HCT116 (cell line): Measurements from ENCODE around the gene ETFA. TPM values are rescaled to one million over a fixed set of nuclear protein-coding genes. Genes with fewer than 3 reads are reported as not detected.

Experiments
- ATAC-seq: fragments of 200-7000 bp; cut with Tn5 transposase; 2 replicates; pipeline ENCODE4 v1.9.1; 2020; ENCODE audit warnings: mild to moderate bottlenecking, moderate library complexity
- BruUV-seq: library from RNA; stranded (reverse); fragments of 400-500 nt; replicated peaks from 2 replicates; lab custom pipeline; 2021; lab: Mats Ljungman, UMichigan
- CTCF ChIA-PET: fragments of 300-600 bp; sonication (Branson Sonifier 250); formaldehyde crosslinking; loops from one replicate; lab custom pipeline; 2021; ENCODE audit warnings: antibody characterized with exemption; lab: Charles Lee
- POLR2A ChIA-PET: fragments of 300-600, 350-600 bp; sonication (Branson Sonifier 250); formaldehyde crosslinking; loops from one replicate; lab custom pipeline; 2021; ENCODE audit warnings: antibody characterized with exemption; lab: Charles Lee
- RAD21 ChIA-PET, 2 experiments: fragments of 300-600 bp; sonication (Branson Sonifier 250); formaldehyde crosslinking; loops; one replicate each; lab custom pipeline; 2023; ENCODE audit warnings: low total read pairs in 2 of 2; ENCODE audit not compliant: uncharacterized antibody in 2 of 2, unreplicated experiment in 2 of 2, low non-redundant PET in 1 of 2; lab: Charles Lee
- DNase-seq: peaks from one replicate; pipeline ENCODE4 v3.0.0-alpha.2; 2010; ENCODE audit warnings: low read depth, low spot score
- H2AFZ ChIP-seq: fragments of 200-600 bp; shearing (Covaris generic), sonication (generic); 2 replicates; pipeline ENCODE4 v1.6.1; 2017; ENCODE audit warnings: low read depth, mixed run types, mixed read lengths, antibody characterized with exemption, low read length; ENCODE audit not compliant: poor library complexity, severe bottlenecking
- H3K27ac ChIP-seq: 2 replicates; pipeline ENCODE4 v1.5.1; 2012; ENCODE audit warnings: low read depth, low read length
- H3K27me3 ChIP-seq: fragments of 200-600 bp; sonication (generic); 2 replicates; pipeline ENCODE4 v1.6.1; 2016; ENCODE audit warnings: mixed run types, low read length, mixed read lengths; ENCODE audit not compliant: insufficient read depth
- H3K36me3 ChIP-seq, 2 experiments: fragments of 200-500 bp in 1 of 2; fragments of 200-600 bp in 1 of 2; sonication (Bioruptor generic) in 1 of 2; sonication (generic) in 1 of 2; 2 replicates each; pipeline versions ENCODE4 v1.5.1 to v1.6.1; 2014 to 2016; ENCODE audit warnings: low read length in 2 of 2, inconsistent platforms in 1 of 2, mixed read lengths in 1 of 2, mixed run types in 1 of 2; ENCODE audit not compliant: insufficient read depth in 2 of 2, control insufficient read depth in 1 of 2
- H3K4me1 ChIP-seq, 2 experiments: fragments of 200-600 bp in 1 of 2; sonication (generic) in 1 of 2; 2 replicates each; pipeline versions ENCODE4 v1.5.1 to v1.6.1; 2012 to 2017; ENCODE audit warnings: low read length in 2 of 2, inconsistent platforms in 1 of 2, mild to moderate bottlenecking in 1 of 2, mixed read lengths in 1 of 2, mixed run types in 1 of 2, moderate library complexity in 1 of 2; ENCODE audit not compliant: insufficient read depth in 2 of 2, control insufficient read depth in 1 of 2
- H3K4me2 ChIP-seq: fragments of 200-600 bp; sonication (generic); 2 replicates; pipeline ENCODE4 v1.6.1; 2017; ENCODE audit warnings: mixed run types, low read length, mixed read lengths
- H3K4me3 ChIP-seq, 2 experiments: fragments of 200-600 bp in 1 of 2; sonication (generic) in 1 of 2; replicated peaks in 1 of 2; 2 replicates each; pipeline ENCODE4 v1.5.1; 2011 to 2016; ENCODE audit warnings: low read length in 2 of 2, control low read depth in 1 of 2, low read depth in 1 of 2, mild to moderate bottlenecking in 1 of 2, mixed read lengths in 1 of 2, mixed run types in 1 of 2
- H3K79me2 ChIP-seq: fragments of 200-600 bp; sonication (generic); 2 replicates; pipeline ENCODE4 v1.6.1; 2017; ENCODE audit warnings: mild to moderate bottlenecking, mixed run types, low read length, moderate library complexity, mixed read lengths; ENCODE audit not compliant: insufficient read depth
- H3K9ac ChIP-seq: fragments of 200-600 bp; sonication (generic); 2 replicates; pipeline ENCODE4 v1.6.1; 2016; ENCODE audit warnings: low read length, mixed read lengths
- H3K9me2 ChIP-seq: fragments of 200-600 bp; sonication (generic), shearing (Covaris generic); 2 replicates; pipeline ENCODE4 v1.6.1; 2017; ENCODE audit warnings: mixed run types, mild to moderate bottlenecking, moderate library complexity; ENCODE audit not compliant: insufficient read depth
- H3K9me3 ChIP-seq, 2 experiments: fragments of 200-500 bp in 1 of 2; fragments of 200-600 bp in 1 of 2; sonication (Bioruptor generic) in 1 of 2; sonication (generic) in 1 of 2; 2 replicates each; pipeline ENCODE4 v1.6.1; 2014 to 2017; ENCODE audit warnings: low read length in 2 of 2, mixed read lengths in 2 of 2, inconsistent platforms in 1 of 2, low read depth in 1 of 2, mild to moderate bottlenecking in 1 of 2, mixed run types in 1 of 2, moderate library complexity in 1 of 2; ENCODE audit not compliant: control insufficient read depth in 1 of 2, insufficient read depth in 1 of 2
- H4K20me1 ChIP-seq: fragments of 200-600 bp; sonication (generic), shearing (Covaris generic); 2 replicates; pipeline ENCODE4 v1.6.1; 2017; ENCODE audit warnings: mixed run types, mild to moderate bottlenecking, moderate library complexity; ENCODE audit not compliant: insufficient read depth
- CBX3 ChIP-seq: IDR thresholded peaks from 2 replicates; pipeline ENCODE4 v1.6.1; 2012; ENCODE audit warnings: low read depth
- CEBPB ChIP-seq: IDR thresholded peaks from 2 replicates; pipeline ENCODE4 v1.6.1; 2012; ENCODE audit warnings: low read depth
- EGR1 ChIP-seq: IDR thresholded peaks from 2 replicates; pipeline ENCODE4 v1.6.1; 2012; ENCODE audit warnings: low read depth
- ELF1 ChIP-seq: IDR thresholded peaks from 2 replicates; pipeline ENCODE4 v1.6.1; 2012; ENCODE audit warnings: low read depth, borderline replicate concordance
- EZH2 ChIP-seq: fragments of 200-600 bp; sonication (generic); IDR thresholded peaks from 2 replicates; pipeline ENCODE4 v1.6.1; 2017; ENCODE audit warnings: antibody characterized with exemption, mixed run types
- EZH2phosphoT487 ChIP-seq: fragments of 200-600 bp; IDR thresholded peaks from 2 replicates; pipeline ENCODE4 v1.6.1; 2018; ENCODE audit warnings: antibody characterized with exemption, borderline replicate concordance
- JUND ChIP-seq: IDR thresholded peaks from 2 replicates; pipeline ENCODE4 v1.6.1; 2012
- POLR2A ChIP-seq: IDR thresholded peaks from 2 replicates; pipeline ENCODE4 v1.7.0; 2011; ENCODE audit warnings: borderline replicate concordance; ENCODE audit not compliant: insufficient read depth, insufficient read length; ENCODE audit errors: extremely low read depth
- POLR2AphosphoS5 ChIP-seq: IDR thresholded peaks from 2 replicates; pipeline ENCODE4 v1.6.1; 2011; ENCODE audit warnings: mild to moderate bottlenecking, low read depth, low read length, moderate library complexity
- RAD21 ChIP-seq: IDR thresholded peaks from 2 replicates; pipeline ENCODE4 v1.6.1; 2012; ENCODE audit warnings: low read depth, mild to moderate bottlenecking
- SP1 ChIP-seq: IDR thresholded peaks from 2 replicates; pipeline ENCODE4 v1.6.1; 2012; ENCODE audit warnings: low read depth
- SRF ChIP-seq: IDR thresholded peaks from 2 replicates; pipeline ENCODE4 v1.6.1; 2012; ENCODE audit warnings: low read depth
- TCF7L2 ChIP-seq: IDR thresholded peaks from 2 replicates; pipeline ENCODE4 v1.7.0; 2011; ENCODE audit warnings: borderline replicate concordance, inconsistent platforms; ENCODE audit not compliant: insufficient read depth, insufficient read length; ENCODE audit errors: extremely low read depth
- YY1 ChIP-seq: IDR thresholded peaks from 2 replicates; pipeline ENCODE4 v1.6.1; 2011; ENCODE audit warnings: low read length, low read depth, moderate library complexity, mild to moderate bottlenecking; ENCODE audit not compliant: insufficient replicate concordance; ENCODE audit errors: extremely low read depth
- ZFX ChIP-seq: fragments of 450-650 bp; IDR thresholded peaks from 2 replicates; pipeline ENCODE4 v1.6.1; 2017
- intact Hi-C: fragments of 100-400 bp; cut with micrococcal nuclease; formaldehyde crosslinking; loops from 2 replicates; pipeline ENCODE4 v1.10.0; 2022
- total RNA-seq: library from RNA; stranded (reverse); gene quantifications from one replicate; pipeline ENCODE4 v1.2.1, GENCODE V29; 2021; ENCODE audit not compliant: unreplicated experiment
- TF ChIP-seq, protein P1 (sequence below): IDR thresholded peaks from 2 replicates; pipeline ENCODE4 v1.6.1; 2011; ENCODE audit warnings: mild to moderate bottlenecking, low read length, moderate library complexity; ENCODE audit not compliant: insufficient replicate concordance; ENCODE audit errors: extremely low read depth
- TF ChIP-seq, protein P2 (sequence below), 3 experiments: fragments of 200-600 bp in 1 of 3; sonication (generic) in 1 of 3; IDR thresholded peaks in 2 of 3; conservative IDR thresholded peaks in 1 of 3; 2 replicates each; pipeline ENCODE4 v1.5.1; 2012 to 2017; ENCODE audit warnings: low read depth in 2 of 3, low read length in 2 of 3, antibody characterized with exemption in 1 of 3, borderline replicate concordance in 1 of 3, control low read depth in 1 of 3, mild to moderate bottlenecking in 1 of 3, mixed read lengths in 1 of 3, mixed run types in 1 of 3, moderate library complexity in 1 of 3; ENCODE audit not compliant: insufficient read depth in 1 of 3
- TF ChIP-seq, protein P3 (sequence below): IDR thresholded peaks from 2 replicates; pipeline ENCODE4 v1.6.1; 2012; ENCODE audit warnings: low read depth
- TF ChIP-seq, protein P4 (sequence below): IDR thresholded peaks from 2 replicates; pipeline ENCODE4 v1.6.1; 2012
- TF ChIP-seq, protein P5 (sequence below): IDR thresholded peaks from 2 replicates; pipeline ENCODE4 v1.6.1; 2012

Gene ETFA
- total RNA-seq, 1 experiment from 2014 or later: 144 TPM

DNA sequence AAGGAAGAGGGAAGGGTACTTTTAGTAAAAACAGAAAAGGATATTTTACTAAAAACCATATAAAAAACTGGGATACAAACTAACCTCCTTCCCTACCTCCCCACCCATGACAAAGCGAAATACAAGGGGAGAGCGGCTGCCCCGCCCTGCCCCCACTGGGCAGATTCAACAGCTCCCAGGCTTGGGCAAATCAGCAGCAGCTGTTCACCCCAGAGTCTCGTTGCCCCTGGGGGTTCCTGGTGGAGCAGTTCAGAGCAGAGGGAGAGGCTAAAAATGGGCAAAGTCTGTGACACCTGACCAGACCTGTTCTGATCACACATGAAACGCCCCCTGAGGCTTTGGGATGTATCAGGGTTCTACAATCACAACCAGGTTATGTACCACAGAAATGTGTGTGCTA lies 2.5 kb upstream of the ETFA start:
- ATAC-seq: no peak
- Histone ChIP-seq H3K9me3 (no peaks in the 10 kb centered on the region), H3K4me2 (no peak overlapping the region), H3K27me3 (no peaks in the 10 kb centered on the region), H4K20me1 (0 out of 2 replicates have a peak, but pooled peaks cover 3% of the 10 kb centered on the region), H3K36me3 (no peaks in the 10 kb centered on the region), H3K4me1 (peaks cover 15 to 33% of the 10 kb centered on the region in 2 experiments)
- no peak for DNase-seq
- CTCF ChIA-PET: interaction anchor here (0.9 to 1.4 kb wide), 3 partner anchors 13 to 22 kb away, joined by 3 to 6 read pairs (median 3); no protein-coding TSS in a partner anchor
- POLR2A ChIA-PET: interaction anchor here (1.2 kb wide), 1 partner anchor 22 kb away, joined by 3 read pairs; the partner anchor contains the start of gene ISL2
- TF ChIP-seq RAD21 (no peak), SP1 (no peak), TCF7L2 (no peak), SRF (no peak), EGR1 (no peak), POLR2AphosphoS5 (no peak), EZH2 (no peak), POLR2A (no peak), CBX3 (no peak), YY1 (no peak), ZFX (no peak), ELF1 (no peak), CEBPB (no peak), JUND (no peak), EZH2phosphoT487 (no peak)
- TF ChIP-seq, protein P1, sequence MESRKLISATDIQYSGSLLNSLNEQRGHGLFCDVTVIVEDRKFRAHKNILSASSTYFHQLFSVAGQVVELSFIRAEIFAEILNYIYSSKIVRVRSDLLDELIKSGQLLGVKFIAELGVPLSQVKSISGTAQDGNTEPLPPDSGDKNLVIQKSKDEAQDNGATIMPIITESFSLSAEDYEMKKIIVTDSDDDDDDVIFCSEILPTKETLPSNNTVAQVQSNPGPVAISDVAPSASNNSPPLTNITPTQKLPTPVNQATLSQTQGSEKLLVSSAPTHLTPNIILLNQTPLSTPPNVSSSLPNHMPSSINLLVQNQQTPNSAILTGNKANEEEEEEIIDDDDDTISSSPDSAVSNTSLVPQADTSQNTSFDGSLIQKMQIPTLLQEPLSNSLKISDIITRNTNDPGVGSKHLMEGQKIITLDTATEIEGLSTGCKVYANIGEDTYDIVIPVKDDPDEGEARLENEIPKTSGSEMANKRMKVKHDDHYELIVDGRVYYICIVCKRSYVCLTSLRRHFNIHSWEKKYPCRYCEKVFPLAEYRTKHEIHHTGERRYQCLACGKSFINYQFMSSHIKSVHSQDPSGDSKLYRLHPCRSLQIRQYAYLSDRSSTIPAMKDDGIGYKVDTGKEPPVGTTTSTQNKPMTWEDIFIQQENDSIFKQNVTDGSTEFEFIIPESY: no peak
- TF ChIP-seq, protein P2, sequence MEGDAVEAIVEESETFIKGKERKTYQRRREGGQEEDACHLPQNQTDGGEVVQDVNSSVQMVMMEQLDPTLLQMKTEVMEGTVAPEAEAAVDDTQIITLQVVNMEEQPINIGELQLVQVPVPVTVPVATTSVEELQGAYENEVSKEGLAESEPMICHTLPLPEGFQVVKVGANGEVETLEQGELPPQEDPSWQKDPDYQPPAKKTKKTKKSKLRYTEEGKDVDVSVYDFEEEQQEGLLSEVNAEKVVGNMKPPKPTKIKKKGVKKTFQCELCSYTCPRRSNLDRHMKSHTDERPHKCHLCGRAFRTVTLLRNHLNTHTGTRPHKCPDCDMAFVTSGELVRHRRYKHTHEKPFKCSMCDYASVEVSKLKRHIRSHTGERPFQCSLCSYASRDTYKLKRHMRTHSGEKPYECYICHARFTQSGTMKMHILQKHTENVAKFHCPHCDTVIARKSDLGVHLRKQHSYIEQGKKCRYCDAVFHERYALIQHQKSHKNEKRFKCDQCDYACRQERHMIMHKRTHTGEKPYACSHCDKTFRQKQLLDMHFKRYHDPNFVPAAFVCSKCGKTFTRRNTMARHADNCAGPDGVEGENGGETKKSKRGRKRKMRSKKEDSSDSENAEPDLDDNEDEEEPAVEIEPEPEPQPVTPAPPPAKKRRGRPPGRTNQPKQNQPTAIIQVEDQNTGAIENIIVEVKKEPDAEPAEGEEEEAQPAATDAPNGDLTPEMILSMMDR (IDR thresholded peaks at IDR 0.05 in 2 of 3, conservative IDR thresholded peaks at IDR 0.05 in 1 of 3; ENCODE audit: borderline replicate concordance in 1 of 3, insufficient read depth in 1 of 3, low read depth in 2 of 3, low read length in 2 of 3): no peak
- TF ChIP-seq, protein P3, sequence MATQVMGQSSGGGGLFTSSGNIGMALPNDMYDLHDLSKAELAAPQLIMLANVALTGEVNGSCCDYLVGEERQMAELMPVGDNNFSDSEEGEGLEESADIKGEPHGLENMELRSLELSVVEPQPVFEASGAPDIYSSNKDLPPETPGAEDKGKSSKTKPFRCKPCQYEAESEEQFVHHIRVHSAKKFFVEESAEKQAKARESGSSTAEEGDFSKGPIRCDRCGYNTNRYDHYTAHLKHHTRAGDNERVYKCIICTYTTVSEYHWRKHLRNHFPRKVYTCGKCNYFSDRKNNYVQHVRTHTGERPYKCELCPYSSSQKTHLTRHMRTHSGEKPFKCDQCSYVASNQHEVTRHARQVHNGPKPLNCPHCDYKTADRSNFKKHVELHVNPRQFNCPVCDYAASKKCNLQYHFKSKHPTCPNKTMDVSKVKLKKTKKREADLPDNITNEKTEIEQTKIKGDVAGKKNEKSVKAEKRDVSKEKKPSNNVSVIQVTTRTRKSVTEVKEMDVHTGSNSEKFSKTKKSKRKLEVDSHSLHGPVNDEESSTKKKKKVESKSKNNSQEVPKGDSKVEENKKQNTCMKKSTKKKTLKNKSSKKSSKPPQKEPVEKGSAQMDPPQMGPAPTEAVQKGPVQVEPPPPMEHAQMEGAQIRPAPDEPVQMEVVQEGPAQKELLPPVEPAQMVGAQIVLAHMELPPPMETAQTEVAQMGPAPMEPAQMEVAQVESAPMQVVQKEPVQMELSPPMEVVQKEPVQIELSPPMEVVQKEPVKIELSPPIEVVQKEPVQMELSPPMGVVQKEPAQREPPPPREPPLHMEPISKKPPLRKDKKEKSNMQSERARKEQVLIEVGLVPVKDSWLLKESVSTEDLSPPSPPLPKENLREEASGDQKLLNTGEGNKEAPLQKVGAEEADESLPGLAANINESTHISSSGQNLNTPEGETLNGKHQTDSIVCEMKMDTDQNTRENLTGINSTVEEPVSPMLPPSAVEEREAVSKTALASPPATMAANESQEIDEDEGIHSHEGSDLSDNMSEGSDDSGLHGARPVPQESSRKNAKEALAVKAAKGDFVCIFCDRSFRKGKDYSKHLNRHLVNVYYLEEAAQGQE: no peak
- TF ChIP-seq, protein P4, sequence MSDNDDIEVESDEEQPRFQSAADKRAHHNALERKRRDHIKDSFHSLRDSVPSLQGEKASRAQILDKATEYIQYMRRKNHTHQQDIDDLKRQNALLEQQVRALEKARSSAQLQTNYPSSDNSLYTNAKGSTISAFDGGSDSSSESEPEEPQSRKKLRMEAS: no peak
- TF ChIP-seq, protein P5, sequence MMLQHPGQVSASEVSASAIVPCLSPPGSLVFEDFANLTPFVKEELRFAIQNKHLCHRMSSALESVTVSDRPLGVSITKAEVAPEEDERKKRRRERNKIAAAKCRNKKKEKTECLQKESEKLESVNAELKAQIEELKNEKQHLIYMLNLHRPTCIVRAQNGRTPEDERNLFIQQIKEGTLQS: no peak
- TF ChIP-seq, all 23 proteins: peak for 0
- RAD21 ChIA-PET: no interaction called here
- H2AFZ ChIP-seq: no peak overlapping the region
- H3K9me2 ChIP-seq: no peaks in the 10 kb centered on the region
- no TSS peak for BruUV-seq
- no peak overlapping the region for H3K9ac ChIP-seq
- no peak overlapping the region for H3K4me3 ChIP-seq
- no peak overlapping the region for H3K27ac ChIP-seq
- intact Hi-C loops: no loop called here
- H3K79me2 ChIP-seq: peaks cover 25% of the 10 kb centered on the region
